ENCODE data around the gene SCLY.

DNA sequence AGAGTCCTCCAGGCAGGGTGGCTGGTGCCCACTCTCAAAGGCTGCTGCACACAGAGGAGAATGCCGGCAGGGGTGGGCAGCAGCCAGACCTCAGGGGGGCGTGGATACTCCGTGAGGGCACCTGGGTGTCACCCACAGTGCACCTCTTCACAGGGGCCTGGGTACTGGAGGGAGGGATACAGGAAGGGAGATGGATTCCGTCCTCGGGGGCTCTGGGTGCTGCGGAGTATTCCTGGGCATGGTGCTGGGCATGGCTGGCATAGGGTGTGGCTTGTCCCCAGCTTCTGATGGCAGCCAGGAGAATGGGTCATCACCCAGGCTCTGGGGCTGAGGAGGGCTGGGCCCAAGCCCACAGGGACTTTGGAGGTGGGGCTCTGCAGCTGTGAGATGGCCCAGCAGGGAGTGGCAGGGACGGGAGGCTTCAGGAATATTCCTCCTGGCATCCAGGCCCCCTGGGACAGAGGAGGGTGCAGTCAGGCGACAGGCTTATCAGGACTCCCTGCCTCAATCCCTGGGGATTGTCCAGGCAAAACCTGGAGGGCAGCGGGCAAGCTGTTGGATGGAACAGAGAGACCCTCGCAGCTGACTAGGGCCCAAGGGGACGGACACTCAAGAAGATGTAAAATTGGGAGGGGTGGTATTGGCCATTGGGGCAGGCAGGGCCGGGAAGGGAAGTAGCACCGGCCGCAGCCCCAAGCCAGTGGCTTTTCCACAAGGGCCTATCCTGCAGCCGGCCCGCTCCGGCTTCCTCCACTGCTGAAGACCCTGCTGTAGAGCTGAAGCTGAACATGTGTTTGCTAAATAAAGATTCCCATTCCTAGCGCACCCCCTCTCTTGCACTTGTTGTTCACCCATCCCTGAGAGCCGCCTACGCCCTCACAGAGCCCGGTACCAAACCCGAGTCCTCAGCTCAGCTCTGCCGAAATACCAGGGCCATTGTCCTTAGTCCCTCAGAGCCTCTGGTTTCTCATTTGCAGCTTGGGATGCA is 72.0 kb downstream of the SCLY start:
- no peak for TF ChIP-seq MZF1 (tag by site-specific recombination; IDR thresholded peaks at IDR 0.05; ENCODE audit: borderline replicate concordance)
- 0 out of 2 replicates have a peak, but pooled peaks have one; percentile 17 for TF ChIP-seq ZIC2 (tag by site-specific recombination; IDR thresholded peaks at IDR 0.05)
- TF ChIP-seq GLIS2 (tag by site-specific recombination; IDR thresholded peaks at IDR 0.05), result no peak
- no peak for TF ChIP-seq ZNF175 (tag by site-specific recombination; IDR thresholded peaks at IDR 0.05)
- no peak for TF ChIP-seq ZBTB1 (tag by site-specific recombination; IDR thresholded peaks at IDR 0.05)
- TF ChIP-seq ZSCAN18 (tag by site-specific recombination; IDR thresholded peaks at IDR 0.05), result no peak
- no peak for TF ChIP-seq IKZF3 (tag by site-specific recombination; IDR thresholded peaks at IDR 0.05)
- no peak for TF ChIP-seq ZNF777 (tag by site-specific recombination; IDR thresholded peaks at IDR 0.05; ENCODE audit: borderline replicate concordance)
- no peak for TF ChIP-seq ZNF785 (tag by site-specific recombination; IDR thresholded peaks at IDR 0.05)
- no peak for TF ChIP-seq ZNF549 (tag by site-specific recombination; IDR thresholded peaks at IDR 0.05)
